Fibroblast of lung (primary cell): ENCODE data around the gene ASAH2. TPM values are rescaled to one million over a fixed set of nuclear protein-coding genes. Genes with fewer than 3 reads are reported as not detected.
"Not testable (repeated sequence)": the region's sequence is repeated elsewhere in the genome, so short reads cannot be mapped to it uniquely, and the experiment has no call there.

Experiments
- DNase-seq, 2 donors: peaks; one replicate each; pipeline versions ENCODE4 v3.0.0 to v3.0.0-alpha.2; 2010; ENCODE audit warnings: low read depth in 2 of 2
- H2AFZ ChIP-seq: 2 replicates; pipeline ENCODE4 v1.5.1; 2012; ENCODE audit warnings: low read length, control low read depth, inconsistent platforms
- H3K27ac ChIP-seq: 2 replicates; pipeline ENCODE4 v1.5.1; 2011; ENCODE audit warnings: low read length, control low read depth; ENCODE audit not compliant: insufficient read depth
- H3K27me3 ChIP-seq: 2 replicates; pipeline ENCODE4 v1.5.1; 2011; ENCODE audit warnings: mild to moderate bottlenecking, low read length; ENCODE audit not compliant: control insufficient read depth, insufficient read depth
- H3K36me3 ChIP-seq: 2 replicates; pipeline ENCODE4 v1.5.1; 2011; ENCODE audit warnings: low read length; ENCODE audit not compliant: control insufficient read depth, insufficient read depth
- H3K4me1 ChIP-seq: 2 replicates; pipeline ENCODE4 v1.5.1; 2011; ENCODE audit warnings: low read length; ENCODE audit not compliant: control insufficient read depth, insufficient read depth; ENCODE audit errors: extremely low read depth
- H3K4me2 ChIP-seq: 2 replicates; pipeline ENCODE4 v1.5.1; 2011; ENCODE audit warnings: low read length, control low read depth; ENCODE audit not compliant: insufficient read depth; ENCODE audit errors: extremely low read depth
- H3K4me3 ChIP-seq, 4 experiments: fragments of 200-600 bp in 1 of 4; sonication (generic) in 1 of 4; replicated peaks in 1 of 4; 2 replicates each; pipeline ENCODE4 v1.5.1; 2011 to 2016; ENCODE audit warnings: low read length in 4 of 4, low read depth in 3 of 4, mild to moderate bottlenecking in 3 of 4, control low read depth in 2 of 4, inconsistent platforms in 1 of 4, mixed read lengths in 1 of 4; ENCODE audit not compliant: insufficient read depth in 1 of 4; ENCODE audit errors: control extremely low read depth in 1 of 4
- H3K79me2 ChIP-seq: 2 replicates; pipeline ENCODE4 v1.5.1; 2012; ENCODE audit warnings: mild to moderate bottlenecking, low read length, inconsistent platforms; ENCODE audit not compliant: control insufficient read depth, insufficient read depth
- H3K9ac ChIP-seq: 2 replicates; pipeline ENCODE4 v1.5.1; 2011; ENCODE audit warnings: mild to moderate bottlenecking, low read length, control low read depth; ENCODE audit not compliant: insufficient read depth
- H3K9me3 ChIP-seq: 2 replicates; pipeline ENCODE4 v1.5.1; 2012; ENCODE audit warnings: low read depth, low read length; ENCODE audit not compliant: control insufficient read depth, insufficient read depth
- H4K20me1 ChIP-seq: 2 replicates; pipeline ENCODE4 v1.5.1; 2011; ENCODE audit warnings: low read length; ENCODE audit not compliant: control insufficient read depth, insufficient read depth; ENCODE audit errors: extremely low read depth
- CTCF ChIP-seq, 2 donors: IDR thresholded peaks in 1 of 2; conservative IDR thresholded peaks in 1 of 2; 1 replicate in 1 of 2; 2 replicates in 1 of 2; pipeline ENCODE4 v1.5.1; 2011 to 2012; ENCODE audit warnings: low read length in 2 of 2, control low read depth in 1 of 2, inconsistent platforms in 1 of 2, low read depth in 1 of 2, mild to moderate bottlenecking in 1 of 2
- EZH2 ChIP-seq: IDR thresholded peaks from 2 replicates; pipeline ENCODE4 v1.5.1; 2012; ENCODE audit warnings: low read length, control low read depth, mild to moderate bottlenecking; ENCODE audit errors: missing control alignments
- polyA plus RNA-seq, 2 donors: library from polyadenylated mRNA; depleted of rRNA in 1 of 2; stranded (reverse) in 1 of 2; unstranded in 1 of 2; fragments of >200 nt; gene quantifications; 2 replicates each; pipeline ENCODE4 v1.2.1, GENCODE V29; 2011 to 2012; ENCODE audit warnings: missing spikeins in 1 of 2
- total RNA-seq: library from RNA; depleted of rRNA; stranded (reverse); fragments of >200 nt; gene quantifications from 2 replicates; pipeline ENCODE4 v1.2.1, GENCODE V29; 2014

The ASAH2 gene
- total and polyA plus RNA-seq, 2 donors (not counting 1 experiment from before 2014, with no cell fraction given) = 0.99 to 2.4 TPM

DNA sequence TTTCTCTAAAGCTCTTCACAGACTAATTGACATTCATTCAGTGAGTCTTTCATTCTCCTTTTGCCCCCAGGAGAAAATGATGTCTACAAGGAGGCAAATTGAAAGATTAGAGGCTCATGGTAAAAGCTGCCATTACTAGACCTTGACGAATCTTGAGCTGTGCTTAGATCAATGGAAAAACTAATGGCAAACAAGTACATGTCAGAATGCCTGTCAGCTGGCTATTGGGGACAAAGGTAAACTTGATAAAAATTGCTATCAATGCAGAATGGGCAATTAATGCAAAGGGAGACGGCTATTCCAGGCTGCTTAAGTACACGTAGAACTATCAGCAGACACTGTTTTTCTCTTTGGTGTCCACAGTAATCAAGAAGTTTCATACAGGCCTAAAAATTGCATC is 3.3 kb downstream of the ASAH2 start:
- Histone ChIP-seq H3K4me3 (no peak overlapping the region), H3K4me2 (no peak overlapping the region), H3K79me2 (no peaks in the 10 kb centered on the region), H3K9me3 (no peaks in the 10 kb centered on the region), H3K9ac (no peak overlapping the region), H3K27ac (no peak overlapping the region), H3K4me1 (no peaks in the 10 kb centered on the region), H4K20me1 (no peaks in the 10 kb centered on the region), H3K27me3 (peaks cover 17% of the 10 kb centered on the region), H2AFZ (no peak overlapping the region), H3K36me3 (no peaks in the 10 kb centered on the region)
- TF ChIP-seq CTCF (conservative IDR thresholded peaks at IDR 0.05 in 1 of 2, IDR thresholded peaks at IDR 0.05 in 1 of 2; ENCODE audit: low read depth in 1 of 2, low read length in 2 of 2) = no peak
- no peak for TF ChIP-seq EZH2
- DNase-seq = no peak

DNA sequence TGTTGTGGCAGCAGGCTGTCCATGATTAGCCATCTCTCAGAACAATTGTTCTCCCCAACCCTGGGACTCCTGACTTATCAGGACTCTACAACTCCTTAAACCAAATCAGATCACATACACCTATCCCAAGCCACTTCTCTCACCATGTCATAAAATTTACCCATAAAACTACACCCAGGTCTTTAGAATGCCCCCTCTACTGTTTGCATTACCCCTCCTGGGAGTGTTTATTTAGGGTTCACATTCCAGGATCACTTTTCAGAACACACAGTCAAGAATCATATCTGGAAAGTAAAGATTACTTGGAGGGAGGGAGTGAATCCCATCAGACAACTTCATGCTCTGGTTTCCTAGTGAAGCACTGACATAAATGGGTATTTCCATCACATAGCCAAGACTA is 7.1 kb downstream of the ASAH2 start:
- TF ChIP-seq EZH2 (no peak), CTCF (conservative IDR thresholded peaks at IDR 0.05 in 1 of 2, IDR thresholded peaks at IDR 0.05 in 1 of 2; ENCODE audit: low read depth in 1 of 2, low read length in 2 of 2) (no peak)
- Histone ChIP-seq H4K20me1 (no peaks in the 10 kb centered on the region), H2AFZ (no peak overlapping the region), H3K4me3 (no peak overlapping the region), H3K4me1 (no peaks in the 10 kb centered on the region), H3K4me2 (no peak overlapping the region), H3K27me3 (peaks cover 8% of the 10 kb centered on the region), H3K79me2 (no peaks in the 10 kb centered on the region), H3K9ac (no peak overlapping the region), H3K27ac (no peak overlapping the region), H3K36me3 (no peaks in the 10 kb centered on the region), H3K9me3 (no peaks in the 10 kb centered on the region)
- DNase-seq = no peak

- Histone ChIP-seq H3K4me2 (no peak overlapping the region), H3K9me3 (no peaks in the 10 kb centered on the region)
- no peak for TF ChIP-seq EZH2
- no peak for TF ChIP-seq CTCF (conservative IDR thresholded peaks at IDR 0.05 in 1 of 2, IDR thresholded peaks at IDR 0.05 in 1 of 2; ENCODE audit: low read depth in 1 of 2, low read length in 2 of 2)
Measured at GRCh38 chr10:50242777-50243176, 8.5 kb downstream of the ASAH2 start.

GRCh38 chr10:50241478-50241877 is 9.8 kb downstream of the ASAH2 start:
- DNase-seq, H3K4me3 ChIP-seq, H3K27me3 ChIP-seq, H2AFZ ChIP-seq, H3K36me3 ChIP-seq, H4K20me1 ChIP-seq, H3K4me1 ChIP-seq, H3K27ac ChIP-seq, H3K9me3 ChIP-seq, H3K4me2 ChIP-seq, H3K79me2 ChIP-seq, H3K9ac ChIP-seq: not testable (repeated sequence)

More at GRCh38 chr10:50242777-50243176, 8.5 kb downstream of the ASAH2 start:
- Histone ChIP-seq H3K4me3 (no peak overlapping the region), H3K27me3 (peaks cover 8% of the 10 kb centered on the region), H3K36me3 (no peaks in the 10 kb centered on the region), H3K79me2 (no peaks in the 10 kb centered on the region), H2AFZ (no peak overlapping the region), H4K20me1 (no peaks in the 10 kb centered on the region), H3K9ac (no peak overlapping the region), H3K4me1 (no peaks in the 10 kb centered on the region), H3K27ac (no peak overlapping the region)
- no peak for DNase-seq
